Measurements from ENCODE around the gene GRK5.

- TF ChIP-seq EZH2 (IDR thresholded peaks at IDR 0.05) (no peak), POLR2AphosphoS5 (IDR thresholded peaks at IDR 0.05; ENCODE audit: borderline replicate concordance, low read depth, low read length) (no peak), FOXP2 (optimal IDR thresholded peaks at IDR 0.05; ENCODE audit: control extremely low read depth, extremely low read length, insufficient read depth) (no peak)
These were observed 187.4 kb downstream of the GRK5 start for GRCh38 chr10:119394657-119395279.
